HG02970 (cell line): ENCODE measurements around the gene SOS1.
"Not testable (repeated sequence)": the region's sequence is repeated elsewhere in the genome, so short reads cannot be mapped to it uniquely, and the experiment has no call there.

ENCODE experiments used
- ATAC-seq: cut with Tn5 transposase; IDR thresholded peaks from one replicate; pipeline ENCODE4 v1.9.1; 2021; ENCODE audit warnings: mild to moderate bottlenecking, moderate library complexity, moderate number of reproducible peaks; ENCODE audit not compliant: unreplicated experiment, low FRiP score

SOS1 gene

DNA sequence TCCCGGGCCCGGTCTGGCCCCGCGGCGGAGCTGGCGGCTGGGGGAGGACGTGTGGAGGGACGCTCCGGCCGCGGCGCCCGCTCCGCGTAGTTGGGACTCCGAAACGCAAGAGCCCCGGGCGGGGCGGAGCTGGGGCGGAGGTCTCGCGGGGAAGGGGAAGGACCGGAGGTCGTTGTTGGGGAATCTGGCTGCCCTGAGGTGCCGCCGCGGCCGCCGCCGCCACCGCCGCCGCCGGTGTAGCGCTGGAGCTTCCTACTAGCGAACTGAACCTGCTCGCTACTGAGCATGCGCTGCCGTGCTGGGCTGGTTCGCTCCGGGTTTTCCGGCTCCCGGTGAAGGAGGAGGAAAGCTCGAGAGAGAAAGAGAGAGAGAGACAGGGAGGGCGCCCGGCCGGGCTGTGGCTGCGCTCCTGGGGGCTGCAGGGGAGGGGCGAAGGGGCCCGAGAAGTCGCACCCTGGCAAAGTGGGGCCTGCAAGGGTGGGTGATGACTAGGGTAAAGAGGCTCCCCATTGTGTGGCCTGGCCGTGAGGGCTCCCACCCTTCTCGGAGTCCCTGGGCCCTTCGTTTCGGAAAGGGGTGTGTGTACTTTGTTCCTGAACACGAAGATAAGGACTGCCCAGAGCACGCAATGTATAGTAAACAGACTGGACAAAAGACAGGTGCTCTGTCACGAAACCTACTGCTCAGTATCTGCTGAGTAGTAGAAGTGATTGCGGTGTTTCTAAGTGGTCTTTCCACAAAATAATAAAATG lies at the start of gene SOS1:
Gene SOS1 (minus strand): TSS at position 281 of the 752 bp plus-strand sequence. CDS start 629 bp downstream, outside the sequence.
- peak; percentile 50 for ATAC-seq

DNA sequence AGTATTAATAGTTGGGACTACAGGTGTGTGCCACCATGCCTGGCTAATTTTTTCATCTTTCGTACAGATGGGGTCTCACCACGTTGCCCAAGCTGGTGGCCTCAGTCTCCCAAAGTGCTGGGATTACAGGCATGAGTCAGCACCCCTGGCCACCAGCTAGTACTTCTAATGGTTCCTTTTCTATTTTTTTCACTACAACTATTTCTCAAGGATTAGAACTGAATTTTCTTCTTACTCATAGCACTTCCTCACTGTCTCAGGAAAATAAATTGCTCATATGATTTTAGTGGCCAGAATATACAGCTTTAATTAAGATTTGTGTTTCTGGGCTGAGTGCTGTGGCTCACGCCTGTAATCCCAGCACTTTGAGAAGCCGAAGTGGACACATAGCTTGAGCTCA lies 43.2 kb upstream of the SOS1 start:
- ATAC-seq, result no peak

DNA sequence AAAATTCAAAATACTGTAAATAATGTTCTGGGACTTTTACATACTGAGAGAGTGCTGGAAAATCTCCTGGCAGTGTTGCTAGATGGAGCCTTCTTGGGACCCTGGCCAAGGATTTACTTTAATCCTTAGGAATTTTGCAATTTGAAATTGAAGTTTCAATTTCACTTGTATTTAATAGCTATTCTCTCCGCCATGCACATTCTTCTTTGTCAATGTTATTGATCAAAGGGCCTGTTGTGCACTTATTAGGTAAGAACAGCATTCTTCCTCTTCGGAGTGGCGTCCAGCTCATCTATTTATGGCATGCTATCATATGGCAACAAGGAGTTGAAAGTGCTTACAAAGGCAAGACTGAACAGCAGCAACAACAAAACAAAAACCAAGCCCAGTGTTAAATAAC lies 40.1 kb upstream of the SOS1 start:
- no peak for ATAC-seq

DNA sequence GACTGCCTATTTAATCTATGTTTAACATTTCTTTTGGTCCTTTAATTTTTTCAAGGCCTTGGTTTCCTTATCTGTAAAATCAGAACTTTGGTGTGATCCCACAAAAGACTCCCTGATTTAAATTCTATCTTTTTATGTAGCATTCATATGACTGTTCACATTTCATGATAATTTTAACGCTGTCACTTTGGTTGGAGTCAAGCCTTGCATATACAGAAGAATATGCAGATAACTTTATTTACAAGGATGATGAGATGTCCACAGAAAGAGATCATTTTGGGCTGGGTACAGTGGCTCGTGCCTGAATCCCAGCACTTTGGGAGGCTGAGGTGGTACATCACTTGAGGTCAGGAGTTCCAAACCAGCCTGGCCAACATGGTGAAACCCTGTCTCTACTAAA lies 38.4 kb upstream of the SOS1 start:
- ATAC-seq, result no peak

DNA sequence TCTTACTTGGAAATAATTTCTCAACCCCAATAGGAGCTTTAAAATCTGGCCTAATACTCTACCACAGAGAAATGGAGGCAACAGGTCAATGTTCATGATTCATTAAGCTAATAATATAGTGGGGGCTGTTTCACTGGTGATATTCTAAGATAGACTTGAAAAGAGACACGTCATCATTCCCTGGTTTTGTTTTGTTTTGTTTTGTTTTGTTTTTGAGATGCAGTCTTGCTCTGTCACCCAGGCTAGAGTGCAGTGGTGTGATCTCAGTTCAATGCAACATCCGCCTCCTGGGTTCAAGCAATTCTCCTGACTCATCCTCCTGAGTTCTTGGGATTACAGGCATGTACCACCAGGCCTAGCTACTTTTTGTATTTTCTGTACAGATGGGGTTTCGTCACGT lies 37.5 kb upstream of the SOS1 start:
- ATAC-seq, result no peak

DNA sequence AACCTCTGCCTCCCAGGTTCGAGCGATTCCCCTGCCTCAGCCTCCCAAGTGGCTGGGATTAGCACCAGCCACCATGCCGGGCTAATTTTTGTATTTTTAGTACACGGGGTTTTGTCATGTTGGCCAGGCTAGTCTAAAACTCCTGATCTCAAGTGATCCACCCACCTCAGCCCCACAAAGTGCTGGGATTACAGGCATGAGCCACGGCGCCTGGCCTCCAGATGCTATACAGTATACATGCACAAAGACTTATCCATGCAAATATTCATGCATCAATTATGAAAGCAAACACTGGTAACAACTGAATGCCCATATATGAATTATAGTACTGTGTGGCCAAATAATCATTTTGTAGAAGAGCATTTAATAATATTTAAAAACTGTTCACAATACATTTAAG lies 36.0 kb upstream of the SOS1 start:
- ATAC-seq, result no peak

DNA sequence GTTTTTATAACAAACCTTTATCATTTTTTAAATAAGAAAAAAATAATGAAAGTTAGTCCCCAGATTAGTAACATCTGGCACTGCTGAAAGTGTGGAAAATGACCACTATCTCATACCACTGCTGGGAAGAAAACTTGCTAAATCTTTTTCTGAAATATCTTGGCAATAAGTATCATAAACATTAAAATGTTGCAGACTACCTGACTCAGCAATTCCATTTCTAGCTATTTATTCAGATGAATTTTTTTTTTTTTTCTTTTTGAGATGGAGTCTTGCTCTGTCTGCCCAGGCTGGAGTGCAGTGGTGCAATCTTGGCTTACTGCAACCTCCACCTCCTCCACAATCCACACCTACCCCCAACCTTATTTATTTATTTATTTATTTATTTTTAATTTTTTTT lies 35.3 kb upstream of the SOS1 start:
- ATAC-seq, result no peak

DNA sequence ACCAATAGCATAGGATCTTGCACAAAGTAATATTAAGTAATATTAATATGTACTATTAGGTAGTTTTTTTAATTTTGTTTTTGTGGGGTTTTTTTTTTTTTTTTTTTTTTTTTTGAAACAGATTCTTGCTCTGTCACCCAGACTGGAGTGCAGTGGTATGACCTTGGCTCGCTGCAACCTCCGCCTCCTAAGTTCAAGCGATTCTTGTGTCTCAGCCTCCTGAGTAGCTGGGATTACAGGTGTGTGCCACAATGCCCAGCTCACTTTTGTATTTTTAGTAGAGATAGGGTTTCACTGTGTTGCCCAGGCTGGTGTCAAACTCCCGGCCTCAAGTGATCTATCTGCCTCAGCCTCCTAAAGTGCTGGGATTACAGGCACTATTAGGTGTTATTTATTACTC lies 34.7 kb upstream of the SOS1 start:
- not testable (repeated sequence) for ATAC-seq

DNA sequence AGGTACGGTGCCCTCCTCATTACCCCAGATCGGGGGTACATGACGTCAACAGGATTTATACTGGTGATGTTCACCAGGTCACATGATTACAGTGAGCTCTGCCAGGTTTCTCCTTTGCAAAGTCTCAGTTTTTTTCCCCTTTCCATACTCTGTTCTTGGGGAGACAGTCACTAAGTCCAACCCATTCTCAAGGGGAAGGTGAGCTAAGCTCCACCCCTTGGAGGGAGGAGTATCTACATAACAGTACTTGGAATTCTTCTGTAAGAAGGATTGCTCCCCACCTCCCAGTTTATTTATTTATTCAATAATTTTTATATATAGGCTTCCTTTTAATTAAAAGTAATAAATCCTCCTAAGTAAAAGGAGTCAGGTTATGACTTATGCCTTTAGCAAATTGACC lies 34.1 kb upstream of the SOS1 start:
- ATAC-seq, result no peak

DNA sequence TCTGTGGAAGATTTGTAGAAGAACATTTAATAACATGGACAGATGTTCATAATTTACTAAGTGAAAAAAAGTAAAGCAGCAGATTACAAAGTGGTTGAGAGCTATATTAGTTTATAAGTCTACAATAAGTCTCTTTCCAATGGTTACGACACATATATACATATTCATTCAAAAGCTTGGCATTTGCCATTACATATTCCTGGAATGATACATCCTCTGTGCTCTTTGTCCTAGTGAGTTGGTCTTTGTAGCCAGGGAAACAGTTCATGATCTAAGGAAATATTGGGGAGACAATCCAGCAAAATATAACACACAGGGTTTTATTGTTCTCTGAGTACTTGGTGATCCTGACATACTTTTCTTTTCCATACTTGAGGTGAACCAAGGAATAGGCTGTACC lies 32.5 kb upstream of the SOS1 start:
- no peak for ATAC-seq

DNA sequence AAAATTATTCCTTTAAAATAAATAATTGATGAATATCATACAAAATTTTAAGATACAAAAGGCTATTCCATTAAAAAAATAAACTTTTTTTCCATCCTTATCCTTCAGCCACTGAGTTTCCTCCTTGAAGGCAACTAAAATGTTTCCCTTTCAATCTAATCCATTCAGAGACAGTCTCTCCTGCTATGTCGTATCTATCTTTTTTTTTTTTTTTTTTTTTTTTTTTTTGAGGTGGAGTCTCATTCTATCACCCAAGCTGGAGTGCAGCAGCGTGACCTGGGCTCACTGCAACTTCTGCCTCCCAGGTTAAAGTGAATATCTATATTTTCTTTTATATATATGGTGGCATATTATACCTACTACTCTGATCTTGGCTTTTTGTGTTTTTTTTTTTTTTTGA lies 31.7 kb upstream of the SOS1 start:
- ATAC-seq, result no peak

DNA sequence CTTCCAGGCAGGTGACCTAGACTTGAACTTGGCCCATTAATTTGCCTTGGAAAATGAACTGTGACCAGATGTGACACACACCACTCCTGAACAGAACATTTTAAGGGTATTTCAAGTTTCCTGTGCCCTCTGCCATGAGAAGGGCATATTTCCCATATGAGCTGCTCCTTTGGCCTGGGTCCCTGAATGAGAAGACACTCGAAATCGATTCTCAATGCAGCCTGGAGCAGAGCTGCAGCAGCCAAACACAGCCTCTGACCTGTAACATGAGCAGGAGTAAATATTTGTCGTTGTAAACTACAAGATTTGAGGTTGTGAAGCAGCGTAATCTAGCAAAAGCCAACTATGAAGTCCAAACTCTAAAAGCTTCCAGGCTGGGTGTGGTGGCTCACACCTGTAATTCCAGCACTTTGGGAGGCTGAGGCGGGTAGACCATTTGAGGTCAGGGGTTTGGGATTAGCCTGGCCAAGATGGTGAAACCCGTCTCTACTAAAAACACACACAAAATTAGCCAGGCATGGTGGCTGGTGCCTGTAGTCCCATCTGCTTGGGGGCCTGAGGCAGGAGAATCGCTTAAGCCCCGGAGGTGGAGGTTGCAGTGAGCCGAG lies 30.1 kb upstream of the SOS1 start:
- no peak for ATAC-seq

DNA sequence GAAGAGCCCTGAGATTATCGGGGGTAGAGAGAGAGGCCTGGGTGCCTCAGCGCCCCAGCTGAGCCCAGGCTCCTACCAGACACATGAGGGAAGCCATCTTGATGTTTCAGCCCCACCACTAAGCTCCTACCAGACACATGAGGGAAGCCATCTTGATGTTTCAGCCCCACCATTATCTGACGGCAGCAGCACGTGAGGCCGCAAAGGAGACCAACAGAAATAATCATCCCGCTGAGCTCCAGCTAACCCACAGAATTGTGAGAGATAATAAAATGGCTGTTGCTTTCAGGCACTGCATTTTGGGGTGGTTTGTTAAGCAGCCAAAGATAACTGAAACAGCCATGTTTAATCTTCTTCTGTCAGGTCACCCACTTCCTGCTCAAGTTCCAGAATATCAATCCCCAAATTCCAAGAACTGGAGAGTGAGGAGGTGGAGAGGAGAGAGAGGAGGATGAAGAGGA lies 29.3 kb upstream of the SOS1 start:
- ATAC-seq, result no peak

DNA sequence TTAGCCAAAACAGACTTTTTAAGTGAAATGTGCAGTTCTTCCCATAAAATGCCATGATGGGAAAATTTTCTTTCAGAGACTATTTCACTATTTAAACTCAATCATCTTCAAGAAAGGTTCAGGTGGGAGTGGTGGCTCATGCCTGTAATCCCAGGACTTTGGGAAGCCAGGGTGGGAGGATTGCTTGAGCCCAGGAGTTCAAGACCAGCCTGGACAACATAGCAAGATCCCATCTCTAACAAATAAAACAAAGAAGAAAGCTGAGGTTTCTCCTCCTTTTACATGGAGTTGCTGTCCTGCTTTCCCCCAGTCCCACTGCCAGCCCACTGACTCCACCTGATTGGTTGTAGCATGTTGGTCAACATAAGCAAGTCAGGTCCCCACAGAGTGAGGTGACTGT lies 25.8 kb upstream of the SOS1 start:
- ATAC-seq, result no peak

DNA sequence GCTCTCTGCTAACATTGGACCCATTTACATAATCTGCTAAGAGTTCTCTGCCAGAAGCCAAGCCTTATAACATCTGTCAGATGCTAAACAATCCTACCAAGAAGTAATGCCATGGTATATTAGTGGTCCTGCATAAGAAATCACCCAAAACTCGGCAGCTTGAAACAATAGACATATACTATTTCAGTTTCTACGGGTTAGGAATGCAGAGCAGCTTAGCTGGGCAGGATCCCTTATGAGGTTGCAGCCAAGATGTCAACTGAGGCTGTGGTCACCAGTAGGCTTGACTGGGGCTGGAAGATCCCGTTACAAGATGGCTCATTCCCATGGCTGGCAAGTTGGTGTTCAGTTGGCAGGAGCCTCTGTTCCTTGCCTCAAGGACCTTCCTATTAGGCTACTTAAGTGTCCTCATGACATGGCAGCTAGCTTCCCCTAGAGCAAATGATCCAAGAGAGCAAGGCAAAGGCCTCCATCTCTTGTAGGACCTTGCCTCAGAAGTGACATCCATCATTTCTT lies 25.1 kb upstream of the SOS1 start:
- no peak for ATAC-seq

DNA sequence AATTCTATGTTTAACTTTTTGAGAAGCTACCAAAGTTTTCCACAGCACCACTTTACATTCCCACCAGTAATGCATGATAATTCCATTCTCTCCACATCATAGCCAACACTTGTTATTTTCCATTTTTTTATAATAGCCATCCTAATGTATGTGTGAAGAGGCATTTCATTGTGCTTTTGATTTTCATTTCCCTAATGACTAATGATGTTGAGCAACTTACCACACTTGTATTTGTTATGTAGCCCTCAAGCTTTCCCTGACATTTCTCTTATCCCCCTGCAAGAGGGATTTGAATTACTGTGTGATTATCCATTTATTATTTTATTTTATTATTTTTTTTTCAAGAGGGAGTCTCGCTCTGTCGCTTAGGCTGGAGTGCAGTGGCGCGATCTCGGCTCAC lies 23.6 kb upstream of the SOS1 start:
- no peak for ATAC-seq

DNA sequence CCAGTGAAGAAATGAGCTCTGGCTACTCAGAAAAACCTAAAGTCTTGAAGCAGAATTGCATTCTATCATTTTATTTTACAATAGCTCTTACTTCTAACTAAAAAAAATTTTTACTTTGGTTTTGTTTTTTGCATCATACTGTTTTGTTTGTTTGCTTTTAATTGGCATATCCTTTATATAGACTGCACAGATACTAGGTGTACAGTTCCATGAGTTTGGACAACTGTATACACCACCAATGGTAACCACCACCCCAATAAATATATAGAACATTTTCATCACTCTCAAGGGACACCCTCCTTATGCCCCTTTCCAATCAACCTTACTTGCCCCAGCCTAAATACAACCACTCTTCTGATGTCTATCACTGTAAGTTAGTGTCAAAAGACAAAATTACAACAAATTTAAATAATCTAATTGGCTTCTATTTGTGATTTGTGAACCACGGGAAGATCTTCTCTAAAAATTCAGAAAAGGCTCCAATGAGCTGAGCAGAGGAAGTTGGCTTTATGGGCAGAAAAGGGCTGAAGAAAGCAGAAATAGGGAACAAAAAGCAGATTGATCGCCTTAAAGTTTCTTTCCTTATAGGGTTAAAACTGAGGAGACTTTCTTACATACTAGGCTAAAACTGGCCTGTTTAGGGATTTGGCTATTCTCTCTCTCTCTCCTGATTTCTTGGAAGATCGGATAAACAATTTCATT lies 22.2 kb upstream of the SOS1 start:
- no peak for ATAC-seq

DNA sequence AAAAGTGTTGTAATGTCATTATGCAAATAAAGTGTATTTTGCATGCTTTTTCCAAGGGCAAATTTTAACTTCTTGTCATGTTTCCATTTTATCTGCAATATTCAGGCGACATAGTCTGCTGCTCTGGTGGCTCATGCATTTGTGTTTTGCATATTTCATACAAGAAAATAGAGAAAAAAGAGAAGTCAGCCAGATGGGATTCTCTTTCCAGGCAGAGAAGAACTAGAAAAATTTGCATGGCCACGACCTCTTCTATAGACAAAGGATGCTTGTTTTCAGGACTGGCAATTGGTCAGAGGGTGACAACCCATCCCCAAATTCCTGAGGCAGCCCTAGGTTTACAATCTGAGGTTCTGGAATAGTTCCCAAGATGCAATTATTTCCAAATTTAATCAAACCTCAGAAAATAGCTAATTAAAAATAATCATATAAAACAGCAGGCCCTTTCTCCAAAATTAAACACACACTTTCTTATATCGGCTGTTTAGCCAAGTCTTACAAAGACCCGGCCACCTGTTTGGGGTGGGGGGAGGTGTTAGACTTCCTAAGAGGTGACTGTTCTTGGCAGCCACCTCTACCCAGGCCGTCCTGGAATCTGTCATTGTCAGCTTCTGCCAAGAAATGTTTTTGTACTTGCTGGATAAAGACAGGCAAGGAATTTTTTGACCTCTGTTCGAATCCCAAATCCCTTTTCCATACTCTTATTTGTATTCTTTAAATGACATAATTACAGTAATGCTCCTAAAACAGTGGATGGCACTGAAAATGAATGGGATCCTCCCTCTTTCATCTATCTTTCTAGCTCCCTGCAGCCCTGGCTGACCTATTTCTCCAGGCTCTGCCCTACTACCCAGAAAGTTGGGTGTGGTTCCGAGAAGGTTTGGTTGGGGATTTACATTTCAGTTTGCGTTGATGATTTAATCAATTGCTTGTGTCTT lies 20.8 kb upstream of the SOS1 start:
- no peak for ATAC-seq

DNA sequence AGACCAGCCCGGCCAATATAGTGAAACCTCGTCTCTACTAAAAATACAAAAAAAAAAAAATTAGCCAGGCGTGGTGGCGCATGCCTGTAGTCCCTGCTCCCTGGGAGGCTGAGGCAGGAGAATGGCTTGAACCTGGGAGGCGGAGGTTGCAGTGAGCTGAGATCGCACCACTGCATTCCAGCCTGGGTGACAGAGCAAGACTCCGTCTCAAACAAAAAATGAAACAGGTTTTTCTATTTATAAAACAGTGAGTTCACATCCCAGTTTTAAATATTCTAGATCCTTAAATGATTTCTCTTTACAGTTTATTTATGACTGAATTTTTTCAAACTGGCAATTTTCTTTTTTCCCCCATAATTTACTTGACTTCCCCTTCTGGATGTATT lies 20.1 kb upstream of the SOS1 start:
- not testable (repeated sequence) for ATAC-seq

DNA sequence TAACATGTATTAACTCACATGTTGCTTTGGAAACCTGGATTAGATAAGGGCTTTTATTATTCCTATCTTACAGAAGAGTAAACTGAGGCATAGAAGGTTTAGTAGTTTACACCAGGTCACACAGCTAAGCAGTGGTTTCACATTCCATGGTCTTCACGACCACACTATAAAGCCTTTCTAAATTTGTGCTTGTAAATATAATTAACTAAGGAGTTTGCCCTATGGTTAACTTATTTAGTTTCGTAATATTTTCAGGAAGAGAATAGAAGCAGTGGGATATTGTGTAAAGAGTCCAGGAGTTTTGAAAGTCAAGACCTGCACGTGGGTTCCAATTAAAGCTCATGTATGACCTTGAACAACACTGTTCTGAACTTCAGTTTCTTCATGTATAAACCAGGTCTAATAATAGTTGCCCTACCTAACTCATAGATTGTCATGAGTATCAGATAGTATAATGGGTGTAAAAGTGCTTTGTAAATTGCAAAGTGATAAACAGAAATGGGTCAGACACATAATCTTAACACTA lies 19.5 kb upstream of the SOS1 start:
- no peak for ATAC-seq
